SHP77 (cell line): Measurements from ENCODE around the gene TSPAN18.
A peak's percentile ranks its signal among the peaks of the same experiment; 100 is the strongest.

ENCODE experiments used
- DNase-seq, 2 experiments: peaks; one replicate each; lab custom pipeline; 2025; lab: John Stamatoyannopoulos, UW

The TSPAN18 gene

DNA sequence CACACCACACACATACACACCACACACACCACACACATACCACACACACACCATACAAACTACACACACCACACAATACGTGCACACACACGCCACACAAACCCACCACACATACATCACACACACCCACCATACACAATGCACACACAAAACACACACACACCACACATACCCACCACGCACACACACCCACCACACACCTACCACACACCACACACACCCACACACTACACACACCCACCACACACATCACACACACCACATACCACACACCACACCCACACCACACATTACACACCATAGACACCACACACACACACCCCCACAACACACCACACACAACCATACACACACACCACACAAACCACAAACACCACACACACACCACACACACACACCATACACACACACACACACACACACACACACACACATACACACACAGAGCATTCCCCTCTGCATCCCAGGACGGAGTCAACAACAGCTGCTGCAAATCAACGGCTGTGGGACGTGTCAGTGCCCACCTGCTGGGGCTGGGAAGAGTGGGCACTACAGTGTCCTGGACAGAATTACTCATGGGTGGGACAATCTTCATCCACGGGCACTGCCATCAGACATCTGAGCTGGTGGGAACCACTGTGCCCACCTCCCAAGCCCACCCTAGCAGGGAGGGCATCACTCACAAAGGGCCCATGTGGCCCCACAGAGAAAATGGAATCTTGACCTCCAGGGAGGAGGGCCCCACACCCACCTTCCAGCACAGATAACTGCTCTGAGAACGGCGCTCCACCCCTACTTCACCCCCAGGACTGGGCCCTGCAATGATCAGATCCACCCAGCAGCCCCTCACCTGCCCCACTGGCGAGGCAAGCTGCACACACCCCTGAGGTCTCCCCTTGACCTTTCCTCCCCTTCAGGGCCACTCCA is 215.5 kb downstream of the TSPAN18 start:
- DNase-seq = no peak

- no peak for DNase-seq
Measured at GRCh38 chr11:44943118-44943517, 216.4 kb downstream of the TSPAN18 start.

- peak; percentile 40 to 48 for DNase-seq
Measured at GRCh38 chr11:44943696-44944095, 216.9 kb downstream of the TSPAN18 start.

- no peak for DNase-seq
Measured at GRCh38 chr11:44944181-44944852, 217.6 kb downstream of the TSPAN18 start.

DNA sequence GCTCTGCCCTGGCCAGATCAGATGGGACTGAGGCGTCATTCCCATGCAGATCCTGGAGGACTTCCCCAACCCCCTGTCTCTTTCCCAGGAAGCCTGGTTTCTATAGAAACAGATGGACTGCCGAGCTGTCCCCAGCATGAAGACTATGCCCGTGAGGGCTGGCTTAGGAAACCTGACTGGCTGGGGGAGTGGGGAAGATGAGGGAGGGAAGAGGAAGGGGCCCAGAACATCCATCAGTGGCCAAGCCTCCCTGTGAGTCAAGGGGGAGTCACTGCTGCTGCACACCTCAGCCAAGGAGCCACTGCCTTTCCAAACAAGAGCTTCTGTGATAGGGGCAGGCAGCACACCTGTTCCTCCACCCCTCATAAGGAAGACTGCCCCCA is 218.1 kb downstream of the TSPAN18 start:
- DNase-seq = no peak

DNA sequence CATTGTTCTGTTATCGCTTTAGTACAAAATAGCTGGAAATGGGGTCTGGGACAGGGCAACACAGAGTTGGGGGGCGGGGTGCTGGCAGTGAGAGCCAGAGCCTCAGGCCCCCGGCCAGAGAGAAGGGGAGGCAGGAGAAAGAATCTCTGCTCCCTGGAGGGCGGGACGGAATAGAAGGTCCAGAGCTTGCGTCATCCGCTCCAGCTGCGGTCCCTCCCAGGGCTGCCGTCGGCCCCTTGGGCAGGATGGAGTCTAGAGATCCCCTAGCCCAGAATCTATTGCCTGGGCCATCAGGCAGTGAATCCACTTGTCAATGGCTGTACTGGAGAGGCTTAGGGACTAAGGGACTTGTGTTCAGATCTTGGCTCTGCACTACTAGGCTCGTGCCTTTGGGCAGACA is 218.9 kb downstream of the TSPAN18 start:
- DNase-seq = no peak

DNA sequence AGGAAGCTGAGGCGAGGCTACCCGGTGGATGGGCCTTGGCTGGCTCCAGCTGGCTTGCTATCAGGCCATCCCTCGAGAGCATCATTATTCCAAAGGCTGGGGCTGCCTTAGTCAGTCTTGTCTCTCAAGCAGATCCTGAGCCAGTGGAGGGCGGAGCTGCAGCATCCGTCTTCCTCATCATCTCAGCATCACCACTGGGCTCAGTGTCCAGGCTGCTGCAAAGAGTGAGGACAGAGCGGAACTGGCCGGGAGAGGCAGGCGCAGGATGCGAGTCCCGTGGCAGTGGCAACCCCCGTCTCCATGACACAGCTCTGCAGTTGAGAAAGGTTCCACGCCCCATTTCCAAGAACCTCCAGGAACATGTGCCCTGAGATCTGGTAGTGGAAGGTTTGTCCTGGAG is 219.5 kb downstream of the TSPAN18 start:
- DNase-seq = no peak

- DNase-seq = no peak
Measured at GRCh38 chr11:44947114-44947513, 220.4 kb downstream of the TSPAN18 start.

- DNase-seq = no peak
Measured at GRCh38 chr11:44948155-44948554, 221.4 kb downstream of the TSPAN18 start.

DNA sequence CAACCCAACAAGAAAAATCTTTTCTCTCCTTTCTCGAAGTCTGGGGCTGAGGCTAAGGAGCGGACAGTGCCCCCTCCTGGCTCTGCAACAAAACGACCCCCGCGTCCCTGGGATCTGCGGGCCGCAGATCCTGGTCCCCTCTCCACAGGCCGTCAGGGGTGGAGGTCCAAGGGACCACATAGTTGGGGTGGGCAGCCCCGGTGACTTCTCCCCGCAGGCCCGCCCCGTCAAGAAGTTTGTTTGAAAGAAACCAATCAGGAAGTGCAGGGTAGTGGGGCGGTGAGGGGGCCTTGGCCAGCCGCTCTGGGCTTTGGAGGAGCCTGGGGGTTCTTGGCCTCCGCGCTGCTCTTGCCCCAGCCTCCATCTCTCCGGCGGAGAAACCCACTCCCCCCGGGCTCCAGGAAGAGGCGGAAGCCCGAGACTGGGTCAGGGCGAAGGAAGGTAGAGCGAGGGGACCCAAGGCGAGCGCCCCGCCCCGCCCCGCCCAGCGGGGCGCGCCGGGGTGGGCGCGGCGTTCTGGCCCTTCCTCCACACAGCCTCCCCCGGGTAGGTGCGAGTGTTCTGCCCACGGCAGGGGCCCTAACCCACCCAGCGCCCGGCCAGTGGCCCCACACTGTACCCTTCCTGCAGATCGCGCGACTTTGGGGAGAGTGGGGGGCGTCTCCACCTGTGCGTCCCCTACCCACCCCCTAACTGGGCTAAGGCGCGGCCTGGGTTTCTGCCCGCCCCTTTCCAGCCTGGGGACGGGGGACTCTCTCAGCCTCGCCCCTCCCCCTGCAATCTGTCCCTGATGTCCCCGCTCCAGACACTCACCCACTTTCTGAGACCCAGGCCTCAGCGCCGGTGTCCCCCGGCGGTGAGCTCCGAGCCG is 222.6 kb downstream of the TSPAN18 start:
- DNase-seq = no peak

- DNase-seq = no peak
Measured at GRCh38 chr11:44950031-44950624, 223.4 kb downstream of the TSPAN18 start.

DNA sequence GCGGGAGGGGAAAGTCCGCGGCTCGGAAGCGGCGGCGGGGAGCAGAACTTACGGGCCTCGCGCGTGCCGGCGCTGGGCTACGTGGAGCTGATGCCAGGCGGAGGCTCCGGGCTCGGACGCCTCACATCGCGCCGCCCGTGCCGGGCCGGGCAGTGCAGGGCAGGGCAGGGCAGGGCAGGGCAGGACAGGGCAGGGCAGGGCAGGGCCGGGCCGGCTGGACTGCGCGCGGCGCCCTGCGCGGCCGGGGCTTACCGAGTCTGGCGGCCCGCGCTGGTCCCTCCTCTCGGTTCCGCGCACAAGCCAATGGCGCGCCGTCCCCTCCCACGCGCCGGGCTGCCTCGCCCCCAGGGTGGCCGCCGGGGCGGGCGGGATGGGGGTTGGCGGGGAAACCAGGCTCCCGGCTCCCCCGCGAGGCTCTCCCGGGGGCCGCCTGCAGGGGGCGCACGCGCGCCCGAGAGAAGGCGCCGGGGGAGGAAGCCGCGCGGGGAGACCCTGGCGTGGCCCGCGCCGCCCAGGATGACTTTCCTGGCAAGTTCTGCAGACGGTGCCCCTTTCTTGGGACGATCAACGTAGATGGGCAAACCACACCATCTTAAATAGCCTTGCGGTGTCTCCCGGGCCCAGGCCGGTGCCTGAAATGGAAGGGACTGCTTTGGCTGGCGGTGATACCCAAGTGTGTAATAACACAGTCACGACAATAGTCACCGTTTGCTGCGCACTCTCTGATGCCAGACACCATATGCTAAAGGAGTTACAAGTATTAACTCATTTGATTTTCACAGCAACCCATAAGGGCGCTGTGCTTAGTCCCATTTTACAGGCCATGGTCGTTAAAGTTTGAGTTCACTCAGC is 224.1 kb downstream of the TSPAN18 start, which contains the start of gene TP53I11:
TP53I11 (minus strand) TSS at position 259 of the 852 bp plus-strand sequence. CDS start 12,548 bp downstream, outside the sequence.
- no peak for DNase-seq

GRCh38 chr11:44952082-44952481 is 225.3 kb downstream of the TSPAN18 start:
- DNase-seq = no peak

- no peak for DNase-seq
Measured at GRCh38 chr11:44952500-44953260, 225.9 kb downstream of the TSPAN18 start.

GRCh38 chr11:44954051-44954906 is 227.5 kb downstream of the TSPAN18 start:
- no peak for DNase-seq

- DNase-seq = peak; percentile 32 to 51
Measured at GRCh38 chr11:44955015-44955738, 228.4 kb downstream of the TSPAN18 start.

GRCh38 chr11:44957040-44957515 is 230.3 kb downstream of the TSPAN18 start:
- DNase-seq = no peak
